ENCODE results near the gene TMEM248. TPM values are rescaled to one million over a fixed set of nuclear protein-coding genes. Genes with fewer than 3 reads are reported as not detected.

The TMEM248 gene
- total and polyA plus RNA-seq, 2 of the 13 experiments (the other 11 are each of a cell fraction or from before 2014, with no cell fraction given), result 54.3 to 109 TPM

DNA sequence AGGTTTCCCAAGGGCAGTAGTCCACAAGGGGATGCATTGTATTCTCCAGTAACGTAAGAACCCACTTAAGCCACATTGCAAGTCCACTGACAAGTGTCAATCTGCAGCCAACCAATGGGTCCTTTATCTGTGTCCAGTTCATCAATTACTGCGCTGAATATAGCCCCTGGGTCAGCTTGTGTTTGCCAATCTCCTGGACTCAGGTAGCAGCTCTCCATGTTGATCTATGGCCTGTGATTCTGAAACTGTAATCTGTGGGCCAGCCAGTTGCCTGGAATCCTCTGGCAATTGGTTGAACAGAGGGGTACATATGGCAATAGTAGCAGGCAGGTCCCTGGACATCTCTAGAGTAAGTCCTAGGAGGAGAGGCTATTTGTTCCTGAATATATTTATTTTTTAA, 8.8 kb upstream of the TMEM248 start:
- Histone ChIP-seq H4K20me1 (ENCODE audit: insufficient read depth, low read length) (no peaks in the 10 kb centered on the region), H3K36me3 (replicated peaks in 1 of 2; ENCODE audit: control insufficient read depth in 1 of 2, insufficient read depth in 2 of 2, low read length in 2 of 2) (no peaks in the 10 kb centered on the region), H3K9ac (ENCODE audit: insufficient read depth, low read depth, low read length) (no peak overlapping the region), H3K9me3 (ENCODE audit: low read length) (no peaks in the 10 kb centered on the region), H3K4me2 (ENCODE audit: low read depth, low read length) (no peak overlapping the region), H3K79me2 (ENCODE audit: insufficient read depth, low read length) (no peaks in the 10 kb centered on the region), H2AFZ (ENCODE audit: low read length) (no peak overlapping the region), H3K4me3 (replicated peaks in 1 of 3; ENCODE audit: insufficient read depth in 1 of 3, low read depth in 2 of 3, low read length in 3 of 3) (no peak overlapping the region), H3K27ac (ENCODE audit: extremely low read length, insufficient read depth, low read length) (no peak overlapping the region), H3K4me1 (ENCODE audit: insufficient read depth, low read length) (peaks cover 34% of the 10 kb centered on the region), H3K27me3 (ENCODE audit: control insufficient read depth in 1 of 2, insufficient read depth in 2 of 2, low read length in 2 of 2) (no peaks in the 10 kb centered on the region)
- CTCF ChIA-PET (ENCODE audit: low intra/inter-chr PET ratio, low total read pairs), result no interaction called here
- BruUV-seq (replicated peaks), result no TSS peak
- FAIRE-seq (peak; percentile 47), ATAC-seq (peak; percentile 69), DNase-seq (ENCODE audit: low spot score) (peak; percentile 15)
- in situ Hi-C loops (cut with HindIII; ENCODE audit: extremely low pct_ligation_motif_present, low pct_unique_long_range_greater_than_20kb), result no loop called here
- POLR2A ChIA-PET, result no interaction called here
- WGBS (ENCODE audit: low lambda C conversion rate), result 25% methylated on average over 2 of the region's 2 CpGs
- intact Hi-C loops (cut with micrococcal nuclease; ENCODE audit: unreplicated experiment), result no loop called here
- TF ChIP-seq MIER3 (CRISPR knock-in tag; IDR thresholded peaks at IDR 0.05; ENCODE audit: borderline replicate concordance) (no peak), GLI4 (CRISPR knock-in tag; IDR thresholded peaks at IDR 0.05; ENCODE audit: borderline replicate concordance) (no peak), PLRG1 (conservative IDR thresholded peaks at IDR 0.05) (no peak), MIXL1 (CRISPR knock-in tag; IDR thresholded peaks at IDR 0.05) (no peak), HMG20B (CRISPR knock-in tag; conservative IDR thresholded peaks at IDR 0.05) (no peak), PCBP1 (IDR thresholded peaks at IDR 0.05; ENCODE audit: borderline replicate concordance, low read depth, low read length) (no peak), ZNF850 (CRISPR knock-in tag; conservative IDR thresholded peaks at IDR 0.05) (no peak), KLF12 (CRISPR knock-in tag; IDR thresholded peaks at IDR 0.05; ENCODE audit: borderline replicate concordance) (no peak), SKI (IDR thresholded peaks at IDR 0.05; ENCODE audit: partially characterized antibody) (no peak), ZNF558 (CRISPR knock-in tag; IDR thresholded peaks at IDR 0.05; ENCODE audit: borderline replicate concordance) (no peak)
- TF ChIP-seq, protein P1, sequence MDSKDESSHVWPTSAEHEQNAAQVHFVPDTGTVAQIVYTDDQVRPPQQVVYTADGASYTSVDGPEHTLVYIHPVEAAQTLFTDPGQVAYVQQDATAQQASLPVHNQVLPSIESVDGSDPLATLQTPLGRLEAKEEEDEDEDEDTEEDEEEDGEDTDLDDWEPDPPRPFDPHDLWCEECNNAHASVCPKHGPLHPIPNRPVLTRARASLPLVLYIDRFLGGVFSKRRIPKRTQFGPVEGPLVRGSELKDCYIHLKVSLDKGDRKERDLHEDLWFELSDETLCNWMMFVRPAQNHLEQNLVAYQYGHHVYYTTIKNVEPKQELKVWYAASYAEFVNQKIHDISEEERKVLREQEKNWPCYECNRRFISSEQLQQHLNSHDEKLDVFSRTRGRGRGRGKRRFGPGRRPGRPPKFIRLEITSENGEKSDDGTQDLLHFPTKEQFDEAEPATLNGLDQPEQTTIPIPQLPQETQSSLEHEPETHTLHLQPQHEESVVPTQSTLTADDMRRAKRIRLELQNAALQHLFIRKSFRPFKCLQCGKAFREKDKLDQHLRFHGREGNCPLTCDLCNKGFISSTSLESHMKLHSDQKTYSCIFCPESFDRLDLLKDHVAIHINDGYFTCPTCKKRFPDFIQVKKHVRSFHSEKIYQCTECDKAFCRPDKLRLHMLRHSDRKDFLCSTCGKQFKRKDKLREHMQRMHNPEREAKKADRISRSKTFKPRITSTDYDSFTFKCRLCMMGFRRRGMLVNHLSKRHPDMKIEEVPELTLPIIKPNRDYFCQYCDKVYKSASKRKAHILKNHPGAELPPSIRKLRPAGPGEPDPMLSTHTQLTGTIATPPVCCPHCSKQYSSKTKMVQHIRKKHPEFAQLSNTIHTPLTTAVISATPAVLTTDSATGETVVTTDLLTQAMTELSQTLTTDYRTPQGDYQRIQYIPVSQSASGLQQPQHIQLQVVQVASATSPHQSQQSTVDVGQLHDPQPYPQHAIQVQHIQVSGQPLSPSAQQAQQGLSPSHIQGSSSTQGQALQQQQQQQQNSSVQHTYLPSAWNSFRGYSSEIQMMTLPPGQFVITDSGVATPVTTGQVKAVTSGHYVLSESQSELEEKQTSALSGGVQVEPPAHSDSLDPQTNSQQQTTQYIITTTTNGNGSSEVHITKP (CRISPR knock-in tag; IDR thresholded peaks at IDR 0.05; ENCODE audit: low read depth), result no peak
- TF ChIP-seq, protein P2, sequence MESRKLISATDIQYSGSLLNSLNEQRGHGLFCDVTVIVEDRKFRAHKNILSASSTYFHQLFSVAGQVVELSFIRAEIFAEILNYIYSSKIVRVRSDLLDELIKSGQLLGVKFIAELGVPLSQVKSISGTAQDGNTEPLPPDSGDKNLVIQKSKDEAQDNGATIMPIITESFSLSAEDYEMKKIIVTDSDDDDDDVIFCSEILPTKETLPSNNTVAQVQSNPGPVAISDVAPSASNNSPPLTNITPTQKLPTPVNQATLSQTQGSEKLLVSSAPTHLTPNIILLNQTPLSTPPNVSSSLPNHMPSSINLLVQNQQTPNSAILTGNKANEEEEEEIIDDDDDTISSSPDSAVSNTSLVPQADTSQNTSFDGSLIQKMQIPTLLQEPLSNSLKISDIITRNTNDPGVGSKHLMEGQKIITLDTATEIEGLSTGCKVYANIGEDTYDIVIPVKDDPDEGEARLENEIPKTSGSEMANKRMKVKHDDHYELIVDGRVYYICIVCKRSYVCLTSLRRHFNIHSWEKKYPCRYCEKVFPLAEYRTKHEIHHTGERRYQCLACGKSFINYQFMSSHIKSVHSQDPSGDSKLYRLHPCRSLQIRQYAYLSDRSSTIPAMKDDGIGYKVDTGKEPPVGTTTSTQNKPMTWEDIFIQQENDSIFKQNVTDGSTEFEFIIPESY (CRISPR knock-in tag; IDR thresholded peaks at IDR 0.05), result no peak
- TF ChIP-seq, protein P3, sequence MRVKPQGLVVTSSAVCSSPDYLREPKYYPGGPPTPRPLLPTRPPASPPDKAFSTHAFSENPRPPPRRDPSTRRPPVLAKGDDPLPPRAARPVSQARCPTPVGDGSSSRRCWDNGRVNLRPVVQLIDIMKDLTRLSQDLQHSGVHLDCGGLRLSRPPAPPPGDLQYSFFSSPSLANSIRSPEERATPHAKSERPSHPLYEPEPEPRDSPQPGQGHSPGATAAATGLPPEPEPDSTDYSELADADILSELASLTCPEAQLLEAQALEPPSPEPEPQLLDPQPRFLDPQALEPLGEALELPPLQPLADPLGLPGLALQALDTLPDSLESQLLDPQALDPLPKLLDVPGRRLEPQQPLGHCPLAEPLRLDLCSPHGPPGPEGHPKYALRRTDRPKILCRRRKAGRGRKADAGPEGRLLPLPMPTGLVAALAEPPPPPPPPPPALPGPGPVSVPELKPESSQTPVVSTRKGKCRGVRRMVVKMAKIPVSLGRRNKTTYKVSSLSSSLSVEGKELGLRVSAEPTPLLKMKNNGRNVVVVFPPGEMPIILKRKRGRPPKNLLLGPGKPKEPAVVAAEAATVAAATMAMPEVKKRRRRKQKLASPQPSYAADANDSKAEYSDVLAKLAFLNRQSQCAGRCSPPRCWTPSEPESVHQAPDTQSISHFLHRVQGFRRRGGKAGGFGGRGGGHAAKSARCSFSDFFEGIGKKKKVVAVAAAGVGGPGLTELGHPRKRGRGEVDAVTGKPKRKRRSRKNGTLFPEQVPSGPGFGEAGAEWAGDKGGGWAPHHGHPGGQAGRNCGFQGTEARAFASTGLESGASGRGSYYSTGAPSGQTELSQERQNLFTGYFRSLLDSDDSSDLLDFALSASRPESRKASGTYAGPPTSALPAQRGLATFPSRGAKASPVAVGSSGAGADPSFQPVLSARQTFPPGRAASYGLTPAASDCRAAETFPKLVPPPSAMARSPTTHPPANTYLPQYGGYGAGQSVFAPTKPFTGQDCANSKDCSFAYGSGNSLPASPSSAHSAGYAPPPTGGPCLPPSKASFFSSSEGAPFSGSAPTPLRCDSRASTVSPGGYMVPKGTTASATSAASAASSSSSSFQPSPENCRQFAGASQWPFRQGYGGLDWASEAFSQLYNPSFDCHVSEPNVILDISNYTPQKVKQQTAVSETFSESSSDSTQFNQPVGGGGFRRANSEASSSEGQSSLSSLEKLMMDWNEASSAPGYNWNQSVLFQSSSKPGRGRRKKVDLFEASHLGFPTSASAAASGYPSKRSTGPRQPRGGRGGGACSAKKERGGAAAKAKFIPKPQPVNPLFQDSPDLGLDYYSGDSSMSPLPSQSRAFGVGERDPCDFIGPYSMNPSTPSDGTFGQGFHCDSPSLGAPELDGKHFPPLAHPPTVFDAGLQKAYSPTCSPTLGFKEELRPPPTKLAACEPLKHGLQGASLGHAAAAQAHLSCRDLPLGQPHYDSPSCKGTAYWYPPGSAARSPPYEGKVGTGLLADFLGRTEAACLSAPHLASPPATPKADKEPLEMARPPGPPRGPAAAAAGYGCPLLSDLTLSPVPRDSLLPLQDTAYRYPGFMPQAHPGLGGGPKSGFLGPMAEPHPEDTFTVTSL (CRISPR knock-in tag; IDR thresholded peaks at IDR 0.05; ENCODE audit: borderline replicate concordance), result no peak
